ENCODE data around the gene CDKL5.

GRCh38 chrX:18543738-18544137, 118.3 kb downstream of the CDKL5 start:
- TF ChIP-seq CTCF (IDR thresholded peaks at IDR 0.05) (no peak), EP300 (IDR thresholded peaks at IDR 0.05) (no peak)
